ENCODE data around the gene MRPL21.

DNA sequence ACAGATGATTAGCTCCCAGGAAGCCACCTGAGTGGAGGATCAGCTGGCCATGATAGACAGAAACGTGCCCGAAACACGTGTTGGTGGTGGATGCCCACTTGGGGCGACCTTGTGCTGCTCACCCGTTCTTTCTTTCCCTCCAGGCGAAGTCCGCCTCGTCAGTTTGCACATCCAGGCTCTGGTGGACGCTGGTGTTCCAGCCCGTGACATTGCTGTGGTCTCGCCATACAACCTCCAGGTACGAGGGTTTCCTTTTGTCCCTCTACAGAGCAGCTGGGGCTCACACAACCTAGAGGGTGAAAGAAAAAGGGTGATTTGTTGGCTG, 30.7 kb upstream of the MRPL21 start:
- TF ChIP-seq RCOR2 (CRISPR knock-in tag; IDR thresholded peaks at IDR 0.05) = no peak
- TF ChIP-seq ZNF703 (CRISPR knock-in tag; IDR thresholded peaks at IDR 0.05; ENCODE audit: borderline replicate concordance) = no peak
- no peak for TF ChIP-seq CTCF (CRISPR knock-in tag; IDR thresholded peaks at IDR 0.05)
- no peak for TF ChIP-seq HMGXB4 (CRISPR knock-in tag; IDR thresholded peaks at IDR 0.05; ENCODE audit: borderline replicate concordance in 1 of 2, low read depth in 1 of 2)

Measured in HepG2 (cell line).